SK-N-SH treated with all-trans-retinoic acid at 6 μM for 48 hours (cell line): Measurements from ENCODE around the gene SPOPL.

Source experiments
- ARNTL ChIP-seq: fragments of 450-650 bp; formaldehyde crosslinking; IDR thresholded peaks from 2 replicates; pipeline ENCODE4 v1.5.0; 2020; ENCODE audit warnings: low read depth, mild to moderate bottlenecking, moderate library complexity, borderline replicate concordance
- BACH2 ChIP-seq: fragments of 250-450 bp; sonication (Bioruptor Pico); IDR thresholded peaks from 2 replicates; pipeline ENCODE4 v1.9.0; 2021; ENCODE audit warnings: mild to moderate bottlenecking, borderline replicate concordance
- OSR1 ChIP-seq: fragments of 250-450 bp; sonication (Bioruptor Pico); IDR thresholded peaks from 2 replicates; pipeline ENCODE4 v1.8.0; 2022; ENCODE audit warnings: moderate library complexity, mild to moderate bottlenecking, inconsistent platforms
- PPARA ChIP-seq: fragments of 250-450 bp; sonication (Bioruptor Pico); IDR thresholded peaks from 2 replicates; pipeline ENCODE4 v1.5.0; 2020; ENCODE audit warnings: mild to moderate bottlenecking, borderline replicate concordance
- RARB ChIP-seq: fragments of 250-450 bp; sonication (Bioruptor Pico); IDR thresholded peaks from 2 replicates; pipeline ENCODE4 v1.8.0; 2021; ENCODE audit warnings: mild to moderate bottlenecking, moderate library complexity

DNA sequence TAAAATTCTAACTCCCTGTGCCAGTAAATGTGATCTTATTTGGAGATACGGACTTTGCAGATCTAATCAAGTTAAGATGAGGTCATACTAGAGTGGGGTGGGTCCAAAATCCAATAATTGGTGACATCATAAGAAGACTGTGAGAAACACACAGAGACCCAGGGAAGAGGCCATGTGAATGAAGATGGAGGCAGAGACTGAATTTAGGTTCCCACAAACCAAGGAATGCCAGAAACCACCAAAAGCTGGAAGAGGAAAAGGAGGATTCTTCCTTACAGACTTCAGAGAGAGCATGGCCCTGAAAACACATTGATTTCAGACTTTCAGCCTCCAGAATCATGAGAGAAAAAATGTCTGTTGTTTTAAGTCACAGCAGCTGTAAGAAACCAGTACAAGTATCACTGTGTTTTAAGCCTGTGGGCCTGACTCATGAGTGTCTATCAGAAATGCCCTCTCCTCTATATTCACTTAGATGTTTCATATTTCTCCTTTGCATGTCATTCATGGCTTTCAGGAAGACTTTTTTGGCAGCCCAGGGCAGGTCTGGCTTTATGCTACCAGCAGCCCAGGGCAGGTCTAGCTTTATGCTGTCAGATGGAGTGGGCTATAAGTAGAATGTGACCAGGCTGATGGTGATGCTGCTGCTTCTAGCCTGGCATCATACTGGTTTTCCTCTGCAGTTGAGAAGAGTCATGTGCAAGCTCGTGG lies 100.0 kb downstream of the SPOPL start:
- TF ChIP-seq PPARA (CRISPR knock-in tag) (no peak), BACH2 (no peak), RARB (CRISPR knock-in tag) (no peak), OSR1 (no peak), ARNTL (CRISPR knock-in tag) (no peak)
